HEK293T (cell line): ENCODE measurements around the gene KLHL26.

Experiments
- CTCF ChIA-PET: fragments of 350-600 bp; formaldehyde crosslinking; extraction: SDS; loops from one replicate; lab custom pipeline; 2021; ENCODE audit warnings: antibody characterized with exemption, inconsistent platforms; lab: Yijun Ruan, JAX
- POLR2A ChIA-PET: fragments of 350-600 bp; formaldehyde crosslinking; extraction: SDS; loops from one replicate; lab custom pipeline; 2020; ENCODE audit warnings: antibody characterized with exemption, inconsistent platforms; lab: Yijun Ruan, JAX
- DNase-seq: peaks from one replicate; pipeline ENCODE4 v3.0.0; 2012; ENCODE audit warnings: mixed read lengths; ENCODE audit errors: extremely low spot score
- ARNT ChIP-seq: fragments of 450-650 bp; IDR thresholded peaks from 2 replicates; pipeline ENCODE4 v1.6.1; 2017; ENCODE audit warnings: mild to moderate bottlenecking
- BHLHE40 ChIP-seq: fragments of 450-650 bp; IDR thresholded peaks from 2 replicates; pipeline ENCODE4 v1.6.1; 2016; ENCODE audit warnings: mild to moderate bottlenecking, moderate library complexity, borderline replicate concordance
- CTBP1 ChIP-seq: fragments of 450-650 bp; IDR thresholded peaks from 2 replicates; pipeline ENCODE4 v1.6.1; 2016; ENCODE audit warnings: borderline replicate concordance
- ELF4 ChIP-seq: fragments of 450-650 bp; IDR thresholded peaks from 2 replicates; pipeline ENCODE4 v1.6.1; 2017; ENCODE audit warnings: antibody characterized with exemption
- FOXA1 ChIP-seq: fragments of 450-650 bp; IDR thresholded peaks from 2 replicates; pipeline ENCODE4 v1.6.1; 2016; ENCODE audit warnings: mild to moderate bottlenecking
- FOXK2 ChIP-seq: fragments of 450-650 bp; IDR thresholded peaks from 2 replicates; pipeline ENCODE4 v1.6.1; 2016; ENCODE audit warnings: mild to moderate bottlenecking
- FOXM1 ChIP-seq: fragments of 450-650 bp; IDR thresholded peaks from 2 replicates; pipeline ENCODE4 v1.6.1; 2017; ENCODE audit warnings: mild to moderate bottlenecking, borderline replicate concordance
- HDGF ChIP-seq: fragments of 450-650 bp; IDR thresholded peaks from 2 replicates; pipeline ENCODE4 v1.6.1; 2017; ENCODE audit warnings: antibody characterized with exemption, borderline replicate concordance
- L3MBTL2 ChIP-seq: fragments of 450-650 bp; conservative IDR thresholded peaks from 2 replicates; pipeline ENCODE4 v1.6.1; 2016; ENCODE audit warnings: mild to moderate bottlenecking
- LEF1 ChIP-seq: fragments of 450-650 bp; IDR thresholded peaks from 2 replicates; pipeline ENCODE4 v1.6.1; 2017; ENCODE audit warnings: mild to moderate bottlenecking, borderline replicate concordance
- NFRKB ChIP-seq: fragments of 450-650 bp; IDR thresholded peaks from 2 replicates; pipeline ENCODE4 v1.6.1; 2016; ENCODE audit warnings: mild to moderate bottlenecking, moderate library complexity
- PKNOX1 ChIP-seq: fragments of 450-650 bp; IDR thresholded peaks from 2 replicates; pipeline ENCODE4 v1.6.1; 2016
- SP1 ChIP-seq: fragments of 450-650 bp; IDR thresholded peaks from 2 replicates; pipeline ENCODE4 v1.6.1; 2017
- SUZ12 ChIP-seq: fragments of 450-650 bp; IDR thresholded peaks from 2 replicates; pipeline ENCODE4 v1.6.1; 2016; ENCODE audit warnings: mild to moderate bottlenecking
- TARDBP ChIP-seq: fragments of 450-650 bp; IDR thresholded peaks from 2 replicates; pipeline ENCODE4 v1.6.1; 2016
- ZNF384 ChIP-seq: fragments of 450-650 bp; IDR thresholded peaks from 2 replicates; pipeline ENCODE4 v1.6.1; 2016

KLHL26 gene

GRCh38 chr19:18660939-18661670 is 24.3 kb downstream of the KLHL26 start:
- POLR2A ChIA-PET = no interaction called here
- CTCF ChIA-PET = no interaction called here

DNA sequence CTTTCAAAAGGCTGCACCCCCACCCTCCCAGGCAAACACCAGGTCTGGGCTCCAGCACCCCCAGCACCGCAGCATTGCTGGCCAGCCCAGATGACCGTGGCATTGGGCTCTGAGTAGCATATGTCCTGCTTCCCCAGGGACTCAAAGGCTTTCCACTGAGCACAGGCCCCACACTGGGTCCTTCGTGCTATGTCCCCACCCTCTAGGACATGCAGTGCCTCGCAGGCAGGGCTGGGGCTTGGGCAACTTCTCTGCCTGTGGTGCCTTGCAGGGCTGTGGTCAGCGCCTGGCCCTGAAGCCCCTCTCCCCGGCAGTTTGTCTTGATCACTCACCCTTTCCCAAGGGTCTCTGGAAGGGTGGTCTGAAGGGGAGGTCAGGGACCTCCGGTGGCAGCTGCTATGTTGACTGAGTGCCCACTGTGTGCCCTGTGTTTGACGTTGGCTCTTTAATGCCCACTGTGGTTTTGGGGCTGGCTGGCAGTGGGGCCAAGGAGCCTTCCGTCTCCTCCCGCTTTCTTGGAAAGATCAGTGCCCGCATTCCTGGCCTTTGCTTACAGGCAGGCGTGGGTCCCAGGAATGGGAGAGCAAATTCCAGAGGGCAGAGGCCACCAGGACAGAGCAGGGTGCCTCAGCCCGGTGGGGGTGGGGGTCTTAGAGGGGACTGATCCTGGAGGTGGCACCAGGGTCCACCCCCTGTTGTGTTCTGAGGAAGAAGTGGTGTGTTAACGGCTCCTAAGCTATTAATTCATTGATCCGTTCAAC is 26.3 kb downstream of the KLHL26 start:
- no peak for DNase-seq
- CTCF ChIA-PET = no interaction called here
- POLR2A ChIA-PET = no interaction called here
- TF ChIP-seq PKNOX1 = no peak
- no peak for TF ChIP-seq SP1
- no peak for TF ChIP-seq NFRKB
- no peak for TF ChIP-seq FOXM1
- no peak for TF ChIP-seq HDGF
- TF ChIP-seq L3MBTL2 = no peak
- TF ChIP-seq ELF4 = no peak
- no peak for TF ChIP-seq FOXA1
- no peak for TF ChIP-seq SUZ12
- no peak for TF ChIP-seq BHLHE40
- no peak for TF ChIP-seq CTBP1
- no peak for TF ChIP-seq ZNF384
- no peak for TF ChIP-seq FOXK2

More at GRCh38 chr19:18660939-18661670, 24.3 kb downstream of the KLHL26 start:
- TF ChIP-seq ZNF384 = no peak
- TF ChIP-seq HDGF = no peak
- no peak for TF ChIP-seq L3MBTL2
- no peak for TF ChIP-seq ELF4
- no peak for TF ChIP-seq ARNT
- no peak for TF ChIP-seq FOXM1
- TF ChIP-seq TARDBP = no peak
- no peak for TF ChIP-seq FOXA1
- no peak for TF ChIP-seq BHLHE40
- TF ChIP-seq SP1 = no peak
- no peak for DNase-seq

GRCh38 chr19:18663940-18664530 is 27.2 kb downstream of the KLHL26 start:
- POLR2A ChIA-PET = no interaction called here
- no peak for DNase-seq
- CTCF ChIA-PET = no interaction called here
- no peak for TF ChIP-seq SP1
- no peak for TF ChIP-seq NFRKB
- TF ChIP-seq FOXK2 = no peak
- no peak for TF ChIP-seq L3MBTL2
- TF ChIP-seq ZNF384 = no peak
- no peak for TF ChIP-seq LEF1
- TF ChIP-seq CTBP1 = no peak
- TF ChIP-seq BHLHE40 = no peak
- TF ChIP-seq SUZ12 = no peak
- no peak for TF ChIP-seq HDGF

GRCh38 chr19:18665771-18666202 is 29.0 kb downstream of the KLHL26 start:
- ChIA-PET POLR2A (no interaction called here), CTCF (no interaction called here)

GRCh38 chr19:18666317-18666716 is 29.5 kb downstream of the KLHL26 start:
- POLR2A ChIA-PET = no interaction called here

More at GRCh38 chr19:18665771-18666202, 29.0 kb downstream of the KLHL26 start:
- TF ChIP-seq CTBP1 (no peak), SUZ12 (no peak), TARDBP (no peak)
- no peak for DNase-seq

More at GRCh38 chr19:18666317-18666716, 29.5 kb downstream of the KLHL26 start:
- TF ChIP-seq LEF1 (no peak), L3MBTL2 (no peak), FOXA1 (no peak), ZNF384 (no peak), TARDBP (no peak), FOXM1 (no peak), PKNOX1 (no peak), NFRKB (no peak), HDGF (no peak), SUZ12 (no peak), ELF4 (no peak), ARNT (no peak), BHLHE40 (no peak), FOXK2 (no peak), CTBP1 (no peak)
- no peak for DNase-seq
- CTCF ChIA-PET = no interaction called here
